Kidney (tissue), 14 donors: ENCODE results near the gene AMIGO1. TPM values are rescaled to one million over a fixed set of nuclear protein-coding genes. Genes with fewer than 3 reads are reported as not detected.
A peak's percentile ranks its signal among the peaks of the same experiment; 100 is the strongest.

ENCODE experiments used
- DNase-seq, 5 donors: peaks; one replicate each; pipeline ENCODE4 v3.0.0-alpha.2; 2013 to 2020
- FAIRE-seq: peaks from 2 replicates; lab custom pipeline; 2012; peaks lifted over from hg19 to GRCh38; lab: Jason Lieb, UNC
- H3K27ac ChIP-seq, 2 donors: one replicate each; pipeline ENCODE4 v1.7.0; 2013; ENCODE audit warnings: low read depth in 2 of 2, low read length in 2 of 2, inconsistent platforms in 1 of 2
- H3K27me3 ChIP-seq: one replicate; pipeline ENCODE4 v1.7.1; 2013; ENCODE audit warnings: low read length, inconsistent platforms; ENCODE audit not compliant: control insufficient read depth, insufficient read depth
- H3K36me3 ChIP-seq, 3 donors: one replicate each; pipeline versions ENCODE4 v1.7.0 to v1.7.1; 2013; ENCODE audit warnings: low read length in 3 of 3, control low read depth in 1 of 3, inconsistent platforms in 1 of 3; ENCODE audit not compliant: insufficient read depth in 3 of 3, control insufficient read depth in 2 of 3
- H3K4me1 ChIP-seq, 3 donors: one replicate each; pipeline versions ENCODE4 v1.7.0 to v1.7.1; 2013; ENCODE audit warnings: low read length in 3 of 3, inconsistent platforms in 1 of 3, low read depth in 1 of 3; ENCODE audit not compliant: control insufficient read depth in 2 of 3, insufficient read depth in 2 of 3
- H3K4me3 ChIP-seq, 3 donors: one replicate each; pipeline versions ENCODE4 v1.7.0 to v1.8.1; 2013; ENCODE audit warnings: low read length in 3 of 3, control low read depth in 1 of 3, inconsistent platforms in 1 of 3
- H3K9ac ChIP-seq, 3 donors: one replicate each; pipeline versions ENCODE4 v1.7.0 to v1.7.1; 2013; ENCODE audit warnings: low read length in 3 of 3, control low read depth in 1 of 3, inconsistent platforms in 1 of 3
- H3K9me3 ChIP-seq, 3 donors: one replicate each; pipeline versions ENCODE4 v1.7.0 to v1.7.1; 2013; ENCODE audit warnings: low read length in 3 of 3, control low read depth in 1 of 3, inconsistent platforms in 1 of 3; ENCODE audit not compliant: control insufficient read depth in 2 of 3, insufficient read depth in 1 of 3
- CTCF ChIP-seq: IDR thresholded peaks from 3 replicates; pipeline ENCODE4 v1.5.1; 2012; ENCODE audit warnings: mild to moderate bottlenecking, moderate library complexity, borderline replicate concordance; ENCODE audit not compliant: insufficient read depth; ENCODE audit errors: extremely low read depth
- intact Hi-C: fragments of 100-400 bp; cut with DNase I; formaldehyde crosslinking; loops from one replicate; pipeline ENCODE4 v1.11.1; 2022
- polyA plus RNA-seq: library from polyadenylated mRNA; stranded (reverse); fragments of 350-450 nt; fragmentation: Illumina TruSeq; extraction: RNeasy Lipid Tissue Mini Kit (QIAGEN cat#74804); gene quantifications from one replicate; pipeline ENCODE4 v1.2.3, GENCODE V29; 2014; ENCODE audit warnings: low read depth, low replicate concordance; ENCODE audit not compliant: insufficient read depth
- total RNA-seq: library from RNA; stranded (reverse); fragmentation: NEBNext Ultra II Directional; extraction: Animal tissue kit (Norgen Biotek cat#: 25700); gene quantifications from one replicate; pipeline ENCODE4 v1.2.1, GENCODE V29; 2021
- donor health status: control.
- donor health status: control.
- donor health status: control.
- donor health status: control.
- donor health status: control.
- donor health status: DM: yes; HTN: yes; CAD: no.
- donor health status: Normal renal cell carcinoma (clear cell type).

The AMIGO1 gene
- total and polyA plus RNA-seq, 2 donors from 2014 or later = 5.1 to 8.5 TPM

GRCh38 chr1:109467301-109467777 is 42.2 kb downstream of the AMIGO1 start:
- no peak for TF ChIP-seq CTCF
- Histone ChIP-seq H3K27me3 (peaks cover 21% of the 10 kb centered on the region), H3K4me1 (peaks cover 0 to 5% (median 0%) of the 10 kb centered on the region in 3 donors), H3K9ac (no peak overlapping the region), H3K9me3 (no peaks in the 10 kb centered on the region), H3K27ac (peak overlapping the region in 1 of 2 donors; percentile 3), H3K4me3 (peak overlapping the region in 2 of 3 donors; percentile 49 to 61), H3K36me3 (no peaks in the 10 kb centered on the region)
- DNase-seq (peak in 4 of 5 donors; percentile 30 to 60 (median 44)), FAIRE-seq (no peak)
- intact Hi-C loops = no loop called here

DNA sequence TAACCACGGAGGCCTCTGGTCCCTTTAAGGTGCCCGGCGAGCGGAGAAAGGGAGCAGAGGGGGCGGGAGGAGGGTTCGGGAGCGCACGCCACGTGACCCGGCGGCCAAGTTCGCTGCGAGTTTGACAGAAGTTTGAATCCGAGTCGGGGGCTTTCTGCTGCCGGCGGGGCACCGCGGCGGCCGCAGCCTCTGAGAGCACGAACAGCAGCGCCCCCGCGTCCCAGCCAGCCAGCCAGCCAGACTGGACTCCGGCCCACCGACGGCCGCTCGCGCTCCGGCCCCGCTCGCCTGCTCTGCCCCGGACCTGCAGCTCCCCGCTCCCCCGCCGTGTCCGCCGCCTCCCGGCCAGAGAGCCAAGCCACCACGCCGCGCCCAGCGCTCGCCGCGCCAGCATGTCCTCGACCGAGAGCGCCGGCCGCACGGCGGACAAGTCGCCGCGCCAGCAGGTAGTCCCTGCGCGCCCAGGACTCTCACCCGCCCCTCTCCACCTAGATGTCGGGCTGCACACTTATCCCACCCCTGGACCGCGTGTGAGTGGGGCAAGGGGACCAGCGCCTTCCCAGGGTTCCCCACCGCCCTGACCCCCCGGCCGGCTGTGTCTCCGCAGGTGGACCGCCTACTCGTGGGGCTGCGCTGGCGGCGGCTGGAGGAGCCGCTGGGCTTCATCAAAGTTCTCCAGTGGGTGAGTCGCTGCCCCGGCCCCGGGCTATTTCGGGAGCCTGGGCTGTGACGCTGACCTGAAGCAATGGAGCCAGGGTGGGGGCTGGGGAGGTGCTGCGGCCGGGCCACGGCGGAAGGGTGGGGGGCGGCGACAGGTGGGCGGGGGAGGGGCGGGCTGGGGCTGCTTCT is 42.9 kb downstream of the AMIGO1 start, which contains the start of gene SYPL2:
TSS of gene SYPL2 (plus strand) at position 95 of the 849 bp plus-strand sequence. CDS start at position 393, 298 bp downstream.
- H3K27me3 ChIP-seq = peaks cover 21% of the 10 kb centered on the region
- intact Hi-C loops = no loop called here
- no peaks in the 10 kb centered on the region for H3K9me3 ChIP-seq
- peak within 1 kb of the TSS; percentile 76 to 82 for H3K27ac ChIP-seq
- H3K36me3 ChIP-seq = no peaks in the 10 kb centered on the region
- peak within 1 kb of the TSS; percentile 36 to 72 (median 49) for H3K4me3 ChIP-seq
- DNase-seq = peak; percentile 64 to 89 (median 71)
- peak within 1 kb of the TSS in 2 of 3 donors; percentile 10 to 53 for H3K9ac ChIP-seq
- no peak for TF ChIP-seq CTCF
- no peak for FAIRE-seq
- peaks cover 0 to 5% (median 0%) of the 10 kb centered on the region in 3 donors for H3K4me1 ChIP-seq

- no peak for TF ChIP-seq CTCF
- intact Hi-C loops = no loop called here
These were observed 43.4 kb downstream of the AMIGO1 start for GRCh38 chr1:109466125-109466451.

More at GRCh38 chr1:109466125-109466451, 43.4 kb downstream of the AMIGO1 start:
- peak overlapping the region; percentile 31 to 72 (median 36) for H3K4me3 ChIP-seq
- no peak overlapping the region for H3K9ac ChIP-seq
- no peaks in the 10 kb centered on the region for H3K36me3 ChIP-seq
- DNase-seq (peak in 1 of 5 donors; percentile 56), FAIRE-seq (no peak)
- peaks cover 21% of the 10 kb centered on the region for H3K27me3 ChIP-seq
- H3K4me1 ChIP-seq = peaks cover 0 to 5% (median 0%) of the 10 kb centered on the region in 3 donors
- H3K9me3 ChIP-seq = no peaks in the 10 kb centered on the region
- H3K27ac ChIP-seq = peak overlapping the region; percentile 76 to 82
